NCI-H2196 (cell line): Measurements from ENCODE around the gene EHF.
A peak's percentile ranks its signal among the peaks of the same experiment; 100 is the strongest.

ENCODE experiments used
- DNase-seq: peaks from one replicate; lab custom pipeline; 2025; ENCODE audit not compliant: unreplicated experiment; lab: John Stamatoyannopoulos, UW

The EHF gene

DNA sequence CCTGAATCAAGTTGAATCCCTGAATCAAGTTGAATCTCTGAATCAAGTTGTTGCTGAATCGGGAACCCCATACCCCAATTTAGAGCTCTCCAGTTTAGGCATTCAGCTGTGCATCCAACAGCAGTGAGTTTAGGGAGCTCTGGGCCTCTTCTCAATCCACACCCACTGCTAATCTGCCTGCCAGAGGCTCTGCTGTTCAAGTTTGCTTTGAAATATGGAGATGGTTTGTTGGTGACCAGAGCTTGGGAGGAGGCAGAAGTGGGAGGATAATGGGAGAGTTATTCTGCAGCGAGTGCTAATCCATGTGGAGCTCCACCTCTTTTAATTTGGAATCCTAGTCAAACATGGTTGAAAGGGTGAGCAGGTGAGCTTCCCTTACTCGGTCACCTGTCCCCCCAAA is 22.4 kb downstream of the EHF start:
- DNase-seq: no peak

DNA sequence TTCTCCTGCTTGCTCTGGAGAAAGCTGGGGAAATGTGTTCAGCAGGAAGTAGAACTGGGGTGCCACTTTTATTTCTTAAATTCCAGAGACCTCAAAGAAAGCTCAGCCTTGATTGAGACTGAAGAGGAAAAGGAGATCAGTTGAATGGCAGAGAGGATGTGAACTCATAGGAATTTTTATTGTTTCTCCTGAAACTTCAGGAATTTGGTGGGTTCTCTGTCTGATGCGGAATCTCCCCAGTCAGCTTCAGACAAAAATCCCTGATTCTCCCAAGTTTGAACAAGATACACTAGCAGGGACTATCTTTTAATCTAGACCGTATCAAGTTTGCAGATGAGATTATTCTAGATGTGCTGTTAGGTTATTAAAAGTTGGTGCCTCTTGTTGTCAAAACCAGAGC is 23.0 kb downstream of the EHF start:
- DNase-seq: no peak

DNA sequence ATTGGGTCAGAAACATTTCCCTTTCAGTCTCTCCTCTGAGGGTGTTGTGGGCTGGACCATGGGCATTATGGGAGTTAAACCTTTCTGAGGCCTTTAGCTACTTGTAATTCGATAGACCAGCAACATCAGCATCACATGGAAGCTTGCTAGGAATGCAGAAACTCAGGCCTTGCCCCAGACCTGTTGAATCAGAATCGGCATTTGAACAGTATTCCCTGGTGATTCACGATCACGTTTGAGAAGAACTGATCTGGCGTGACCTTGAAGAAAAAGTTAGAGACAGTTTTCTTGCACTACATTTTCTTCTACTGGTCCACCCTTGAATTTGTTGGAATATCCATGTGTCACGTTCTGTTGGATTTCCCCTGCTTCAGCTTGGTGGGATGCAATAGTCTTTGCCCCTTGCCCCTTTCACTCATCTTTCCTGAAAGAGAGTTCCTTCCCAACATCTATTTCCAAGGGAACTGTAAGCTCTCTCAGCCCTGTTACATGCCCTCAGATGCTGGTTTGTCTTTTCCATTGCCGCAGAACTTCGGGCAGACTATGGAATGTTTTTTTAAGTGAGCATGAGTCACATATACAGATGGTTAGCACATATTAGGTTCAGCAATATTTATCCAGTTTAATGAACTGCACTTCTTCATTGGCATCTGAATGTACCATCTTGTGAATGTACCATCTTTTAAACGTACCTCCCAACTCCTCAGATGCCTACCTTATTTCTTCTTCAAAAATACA is 23.9 kb downstream of the EHF start:
- no peak for DNase-seq

DNA sequence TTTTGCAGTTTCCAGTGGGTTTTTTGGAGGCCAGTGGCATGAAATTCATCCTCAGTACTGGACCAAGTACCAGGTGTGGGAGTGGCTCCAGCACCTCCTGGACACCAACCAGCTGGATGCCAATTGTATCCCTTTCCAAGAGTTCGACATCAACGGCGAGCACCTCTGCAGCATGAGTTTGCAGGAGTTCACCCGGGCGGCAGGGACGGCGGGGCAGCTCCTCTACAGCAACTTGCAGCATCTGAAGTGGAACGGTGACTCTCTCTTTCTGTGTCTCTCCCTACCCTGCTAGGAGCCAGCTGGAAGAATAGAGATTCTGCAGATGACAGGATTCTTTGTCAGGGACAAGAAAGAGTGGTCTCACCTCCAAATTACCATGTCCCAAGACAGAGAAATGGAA is 25.5 kb downstream of the EHF start:
- DNase-seq: no peak

DNA sequence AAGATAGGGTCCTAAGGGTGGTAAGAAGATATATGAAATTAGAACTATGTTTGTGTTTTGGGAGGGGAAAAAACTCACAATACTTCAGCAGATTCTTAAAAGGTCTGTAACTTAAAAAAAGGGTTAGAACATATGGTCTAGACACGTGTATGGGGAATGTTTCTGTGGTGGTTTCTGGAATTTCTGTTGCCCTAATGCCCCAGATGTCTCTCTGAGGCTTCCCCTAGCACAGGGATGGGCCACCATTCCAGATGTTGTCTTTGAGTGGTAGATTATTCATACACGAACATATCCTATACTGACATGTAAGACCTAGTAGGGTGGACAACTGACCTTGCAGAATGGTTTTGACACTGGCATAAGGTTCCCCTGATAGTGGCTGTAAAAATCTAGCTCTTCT is 26.2 kb downstream of the EHF start:
- no peak for DNase-seq

DNA sequence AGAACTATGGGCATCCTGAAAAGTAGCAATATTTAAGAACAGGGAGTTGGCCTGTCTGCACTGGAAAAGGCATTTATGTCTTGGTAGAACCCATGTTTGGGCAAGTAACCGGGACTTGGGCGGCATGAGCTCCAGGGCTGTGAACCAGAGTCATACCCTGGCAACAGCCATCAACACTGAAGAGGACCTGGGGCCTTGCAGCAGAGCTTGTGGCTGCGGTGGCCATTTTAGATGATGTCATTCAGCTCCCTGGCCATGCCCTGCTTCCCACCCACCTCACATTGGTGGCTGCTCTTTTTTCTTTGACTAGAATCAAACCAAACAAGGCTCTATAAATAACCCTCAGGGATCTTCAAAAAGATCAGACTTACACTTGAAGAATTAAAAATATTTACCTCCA is 26.6 kb downstream of the EHF start:
- DNase-seq: no peak

DNA sequence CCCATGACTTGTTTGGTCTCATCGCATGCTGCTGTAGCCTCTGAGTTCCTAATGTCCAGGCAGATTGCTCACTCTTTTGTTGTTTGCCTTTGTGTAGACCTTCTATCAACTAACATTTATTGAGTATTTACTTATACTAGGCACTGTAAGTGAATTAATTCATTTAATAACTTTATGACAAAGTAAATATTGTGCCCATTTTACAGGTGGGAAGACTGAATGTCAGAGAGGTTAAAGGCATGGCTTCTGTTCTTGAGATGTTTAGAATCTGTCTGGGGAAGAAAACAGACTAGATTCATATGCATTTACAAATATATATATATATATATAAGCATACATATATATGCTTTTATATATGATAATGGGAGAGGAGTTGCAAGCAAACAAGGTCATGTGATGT is 27.1 kb downstream of the EHF start:
- DNase-seq: no peak

DNA sequence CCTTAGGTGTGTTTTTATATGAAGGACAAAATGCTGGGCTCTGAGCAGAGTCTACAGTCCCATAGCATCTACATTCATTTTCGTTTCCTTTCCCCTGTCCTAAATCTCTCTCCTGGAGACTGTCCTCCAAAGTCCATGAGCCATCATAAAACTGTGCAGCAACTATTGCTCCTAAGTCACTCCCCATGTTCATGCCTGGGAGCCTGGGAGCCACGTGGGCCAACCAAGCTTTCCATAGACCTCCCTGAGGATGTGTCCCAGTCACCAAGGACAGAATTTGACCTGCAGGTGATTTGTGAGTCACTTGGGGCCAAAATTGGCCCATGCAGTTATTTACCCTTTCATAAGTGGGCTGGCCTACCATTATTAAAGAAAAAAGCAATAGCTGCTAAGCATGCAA is 28.7 kb downstream of the EHF start:
- DNase-seq: no peak

DNA sequence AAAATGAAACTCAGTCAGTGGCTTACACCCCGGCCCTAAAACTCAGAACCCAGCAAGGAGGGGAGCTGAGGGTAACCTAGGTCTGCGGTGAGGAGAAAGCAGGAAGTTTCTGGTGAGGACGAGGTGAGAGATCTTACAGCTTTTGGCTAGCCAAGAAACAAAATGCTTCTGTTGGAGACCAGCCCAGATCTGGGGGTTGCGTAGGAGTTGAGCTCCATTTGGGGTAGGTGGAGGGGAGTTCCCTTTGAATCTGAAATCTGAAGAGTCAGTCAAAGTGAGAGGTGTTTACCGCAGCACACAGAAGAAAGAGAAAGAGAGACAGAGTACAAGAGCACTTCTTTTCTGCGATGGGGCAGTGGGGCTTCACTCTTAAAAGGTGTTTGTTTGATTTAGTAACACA is 29.6 kb downstream of the EHF start:
- no peak for DNase-seq

DNA sequence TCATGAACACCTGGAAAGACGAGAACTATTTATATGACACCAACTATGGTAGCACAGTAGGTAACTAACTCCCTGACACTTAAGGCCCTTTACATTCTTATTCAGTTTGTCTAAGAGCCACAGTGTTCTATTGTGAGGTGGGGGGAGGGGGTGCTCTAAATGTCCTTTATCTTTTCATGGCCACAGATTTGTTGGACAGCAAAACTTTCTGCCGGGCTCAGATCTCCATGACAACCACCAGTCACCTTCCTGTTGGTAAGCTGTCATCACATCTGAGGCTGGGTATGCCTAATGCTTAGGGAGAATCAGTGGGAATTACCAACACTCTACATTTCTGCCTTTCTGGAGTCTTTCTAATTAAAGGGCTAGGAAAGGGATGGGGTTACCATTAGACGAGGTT is 30.7 kb downstream of the EHF start:
- no peak for DNase-seq

DNA sequence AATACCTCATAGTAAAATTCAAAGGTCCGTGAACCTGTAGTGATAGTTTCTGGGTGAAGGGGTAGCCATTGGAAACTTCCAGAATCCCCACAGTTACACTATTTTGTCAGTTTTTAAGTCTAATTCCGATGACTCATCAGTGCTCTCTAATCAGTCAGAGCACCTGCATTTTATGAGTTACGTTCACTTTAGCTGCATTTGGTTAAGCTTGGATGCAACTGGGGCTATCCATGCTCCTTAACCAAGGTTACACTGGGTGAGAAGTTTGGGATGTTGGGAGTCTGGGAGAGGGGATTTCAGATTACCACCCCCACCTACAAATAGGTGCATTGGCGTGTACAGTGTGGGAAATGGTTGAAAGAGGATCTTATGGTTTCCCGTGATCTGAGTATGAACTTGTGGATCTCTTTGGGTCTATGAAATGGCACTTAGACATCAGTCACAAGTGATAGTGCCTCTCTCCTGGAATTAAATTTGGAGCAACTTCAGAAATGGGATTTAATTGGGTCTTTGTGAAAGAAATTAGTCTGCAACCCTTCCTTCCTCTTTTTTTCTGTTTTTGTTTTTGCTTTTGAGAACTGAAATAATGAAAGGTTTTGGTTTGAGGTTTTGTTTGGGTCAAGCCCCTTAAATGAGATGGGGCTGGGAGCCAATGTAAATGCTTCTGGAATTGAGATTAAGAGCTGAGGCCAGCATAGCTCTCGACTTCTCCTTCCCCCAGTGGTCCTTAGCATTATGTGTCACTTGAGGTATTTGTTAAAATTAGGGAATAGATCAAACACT is 31.5 kb downstream of the EHF start:
- no peak for DNase-seq

DNA sequence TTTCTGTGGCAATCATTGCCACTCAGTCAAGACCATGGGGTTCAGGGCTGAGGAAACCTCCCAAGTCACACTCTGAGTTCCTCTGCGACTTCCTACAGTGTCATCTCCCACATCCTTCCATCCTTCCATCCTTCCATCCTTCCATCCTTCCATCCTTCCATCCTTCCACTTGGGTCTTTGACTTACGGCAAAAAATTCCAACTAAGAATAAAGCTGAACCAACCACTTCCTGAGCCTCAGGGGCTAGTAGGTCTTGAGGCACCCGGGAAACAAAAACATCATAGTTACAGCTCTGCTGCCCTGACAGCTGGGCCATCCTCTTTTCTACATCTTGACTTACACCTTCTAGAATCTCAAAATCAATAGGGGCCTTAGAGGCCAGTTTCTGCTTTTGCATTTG is 32.1 kb downstream of the EHF start:
- no peak for DNase-seq

DNA sequence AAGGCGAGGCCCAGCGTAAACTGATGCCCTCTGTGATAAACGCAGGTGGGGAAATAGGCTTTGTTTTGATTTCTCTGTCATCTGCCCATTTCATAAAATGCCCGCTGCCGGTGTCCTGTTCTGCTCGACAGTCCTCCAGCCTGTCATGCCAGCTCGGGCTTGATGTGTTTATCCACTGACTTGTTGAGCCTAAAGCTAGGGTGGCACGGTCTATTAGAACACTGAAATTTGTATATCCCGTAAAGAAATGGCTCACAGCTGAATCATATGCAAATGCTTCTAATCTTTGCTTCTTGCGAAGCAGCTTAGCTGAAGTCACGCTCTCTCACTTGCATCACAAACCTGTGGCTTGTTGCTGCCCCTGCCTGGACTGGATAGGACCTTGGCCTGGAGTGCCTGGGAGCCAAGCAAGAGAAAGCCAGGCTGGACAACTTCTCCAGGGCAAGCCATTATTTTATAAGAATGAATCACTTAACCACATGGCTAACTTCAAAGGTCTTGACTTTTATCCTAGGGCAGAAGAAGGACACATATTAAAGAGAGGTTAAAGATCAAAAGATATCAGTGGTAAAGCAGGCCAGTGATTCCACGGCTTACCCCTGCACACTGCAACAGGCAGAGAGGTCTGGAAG is 33.1 kb downstream of the EHF start:
- no peak for DNase-seq

DNA sequence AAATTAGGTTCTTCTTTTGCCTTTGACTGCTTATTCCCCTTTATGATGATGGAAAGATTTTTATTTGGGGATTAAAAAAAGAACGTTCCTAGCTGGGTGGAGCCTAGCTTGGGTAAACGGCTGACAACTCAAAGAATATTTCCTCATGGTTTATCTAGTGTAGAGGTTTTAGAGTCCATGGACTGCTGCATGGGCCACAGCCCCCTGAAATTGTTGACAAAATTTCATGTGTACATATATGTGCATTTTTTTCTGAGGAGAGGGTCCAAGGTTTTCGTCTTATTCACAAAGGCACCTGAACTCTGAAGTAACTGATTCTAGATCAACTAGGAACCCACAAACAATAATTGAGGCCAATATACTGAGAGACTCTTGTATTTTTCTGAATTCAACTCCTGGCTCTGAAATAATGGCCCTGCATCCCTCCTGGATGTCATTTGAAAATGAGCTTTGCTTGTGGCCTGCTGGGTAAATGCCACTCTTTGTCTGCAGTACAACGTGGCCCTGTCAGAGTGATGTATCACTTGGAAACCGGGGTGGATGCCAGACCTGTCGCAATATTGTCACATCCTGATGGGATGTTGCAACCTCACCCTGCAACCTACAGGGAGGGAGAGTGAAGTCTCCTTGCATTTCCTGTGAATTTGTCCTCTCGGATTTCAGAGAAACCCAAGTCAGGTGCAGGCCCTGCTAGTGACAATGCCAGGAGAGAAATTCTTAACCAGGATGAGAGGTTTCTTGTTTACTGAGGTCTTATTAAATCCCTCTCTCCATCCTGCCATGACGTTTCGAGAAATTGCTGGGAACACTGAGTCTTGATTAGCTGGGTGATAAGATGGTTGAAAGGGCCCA is 33.8 kb downstream of the EHF start:
- peak; percentile 81 for DNase-seq

DNA sequence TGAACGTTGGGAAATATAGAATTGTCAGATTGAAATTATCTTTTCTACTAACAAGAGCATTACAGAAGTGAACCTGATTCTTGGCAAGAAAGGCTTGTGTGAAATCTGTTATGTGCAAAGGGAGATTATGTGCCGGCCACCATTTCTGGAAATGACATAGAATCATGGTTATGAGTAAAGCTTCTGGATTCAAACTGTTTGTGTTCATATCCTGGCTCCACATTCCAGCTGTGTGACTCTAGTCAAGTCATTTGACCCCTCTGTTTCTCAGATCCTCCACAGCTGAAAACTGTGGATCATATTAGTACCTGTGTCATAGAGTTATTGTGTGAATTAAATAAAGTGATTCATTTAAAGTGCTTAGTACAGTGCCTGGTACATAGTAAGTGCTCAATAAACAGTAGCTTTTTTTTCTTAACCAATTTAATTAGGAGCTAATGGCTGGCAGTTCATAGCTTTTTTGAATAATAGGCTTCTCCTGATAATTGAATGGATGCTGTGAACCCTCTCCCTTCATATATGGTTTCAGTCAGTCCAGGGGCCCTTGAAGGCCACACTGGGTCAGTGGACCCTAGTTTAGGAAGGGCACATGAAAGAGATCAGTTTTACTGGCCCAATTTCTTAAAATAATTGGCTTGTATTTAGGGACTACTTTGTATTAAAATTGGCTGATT is 34.6 kb downstream of the EHF start:
- no peak for DNase-seq

DNA sequence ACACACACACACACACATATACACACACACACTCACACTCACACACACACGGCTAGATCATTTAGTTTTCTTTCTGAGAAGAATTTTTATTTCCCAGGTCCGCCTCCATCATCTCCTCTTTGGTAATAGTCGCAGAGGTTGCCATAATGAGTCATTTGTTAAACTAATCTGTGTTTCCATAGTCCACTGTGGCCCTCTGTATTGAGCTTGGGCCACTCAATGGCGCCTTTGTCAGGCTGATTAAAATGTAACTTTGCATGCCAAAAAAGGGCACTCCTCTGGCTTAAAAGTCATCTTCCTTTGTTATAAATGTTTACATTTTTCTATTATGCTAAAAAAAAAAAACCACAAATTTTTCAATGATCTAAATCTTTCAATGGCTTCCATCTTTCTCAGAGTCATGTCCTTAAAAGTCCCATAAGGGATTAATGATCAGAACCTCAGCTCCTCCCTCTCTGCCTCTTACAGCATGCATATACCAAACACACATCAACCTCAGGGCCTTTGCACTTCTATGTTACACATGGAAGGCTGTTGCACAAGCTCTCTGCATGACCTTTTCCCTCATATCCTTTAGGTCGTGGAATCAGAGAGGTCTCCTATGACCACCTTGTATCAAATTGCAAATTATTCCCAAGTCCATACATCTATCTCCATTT is 35.3 kb downstream of the EHF start:
- DNase-seq: no peak

DNA sequence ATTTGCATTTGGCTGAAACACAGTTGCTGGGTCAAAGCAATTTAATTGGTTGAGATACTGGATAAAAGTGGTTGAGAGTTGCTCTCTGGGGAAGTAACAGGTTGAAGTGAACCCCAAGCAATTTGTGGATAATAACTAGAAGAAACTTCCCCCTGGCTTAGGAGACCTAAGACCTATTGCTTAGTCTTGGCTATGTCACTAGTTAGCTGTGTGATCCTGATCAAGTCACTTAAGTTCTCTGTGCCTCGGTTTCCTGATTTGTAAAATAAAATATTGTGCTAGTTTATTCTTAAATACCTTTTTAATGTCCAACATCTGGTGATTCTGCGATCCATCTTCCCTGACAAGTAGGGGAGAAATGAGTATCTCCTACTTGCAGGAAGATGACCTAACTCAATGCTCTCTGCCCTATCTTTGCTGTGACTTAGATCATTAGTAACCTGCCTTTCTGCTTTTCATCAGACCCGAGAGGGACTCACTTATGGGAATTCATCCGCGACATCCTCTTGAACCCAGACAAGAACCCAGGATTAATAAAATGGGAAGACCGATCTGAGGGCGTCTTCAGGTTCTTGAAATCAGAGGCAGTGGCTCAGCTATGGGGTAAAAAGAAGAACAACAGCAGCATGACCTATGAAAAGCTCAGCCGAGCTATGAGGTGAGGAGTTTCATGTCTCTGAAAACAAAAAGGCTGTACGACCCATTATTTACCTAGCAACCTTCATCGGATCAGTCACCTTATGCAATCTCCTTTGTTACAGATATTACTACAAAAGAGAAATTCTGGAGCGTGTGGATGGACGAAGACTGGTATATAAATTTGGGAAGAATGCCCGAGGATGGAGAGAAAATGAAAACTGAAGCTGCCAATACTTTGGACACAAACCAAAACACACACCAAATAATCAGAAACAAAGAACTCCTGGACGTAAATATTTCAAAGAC is 37.5 kb downstream of the EHF start:
- no peak for DNase-seq

DNA sequence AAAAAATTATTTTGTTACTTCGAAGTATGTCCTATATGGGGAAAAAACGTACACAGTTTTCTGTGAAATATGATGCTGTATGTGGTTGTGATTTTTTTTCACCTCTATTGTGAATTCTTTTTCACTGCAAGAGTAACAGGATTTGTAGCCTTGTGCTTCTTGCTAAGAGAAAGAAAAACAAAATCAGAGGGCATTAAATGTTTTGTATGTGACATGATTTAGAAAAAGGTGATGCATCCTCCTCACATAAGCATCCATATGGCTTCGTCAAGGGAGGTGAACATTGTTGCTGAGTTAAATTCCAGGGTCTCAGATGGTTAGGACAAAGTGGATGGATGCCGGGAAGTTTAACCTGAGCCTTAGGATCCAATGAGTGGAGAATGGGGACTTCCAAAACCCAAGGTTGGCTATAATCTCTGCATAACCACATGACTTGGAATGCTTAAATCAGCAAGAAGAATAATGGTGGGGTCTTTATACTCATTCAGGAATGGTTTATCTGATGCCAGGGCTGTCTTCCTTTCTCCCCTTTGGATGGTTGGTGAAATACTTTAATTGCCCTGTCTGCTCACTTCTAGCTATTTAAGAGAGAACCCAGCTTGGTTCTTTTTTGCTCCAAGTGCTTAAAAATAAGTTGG is 38.3 kb downstream of the EHF start:
- no peak for DNase-seq
